Loucy (cell line): Measurements from ENCODE around the gene TAS1R3.

ENCODE experiments used
- H2AFZ ChIP-seq: fragments of 200-600 bp; sonication (generic); 2 replicates; pipeline ENCODE4 v1.6.0; 2016; ENCODE audit warnings: antibody characterized with exemption, mild to moderate bottlenecking, low read length, moderate library complexity
- H3F3A ChIP-seq: fragments of 200-600 bp; 2 replicates; pipeline ENCODE4 v1.6.0; 2016; ENCODE audit warnings: antibody characterized with exemption, low read depth, mild to moderate bottlenecking
- H3K27me3 ChIP-seq: fragments of 200-600 bp; sonication (generic); 2 replicates; pipeline ENCODE4 v1.6.1; 2014; ENCODE audit warnings: low read length, mild to moderate bottlenecking; ENCODE audit not compliant: insufficient read depth, poor library complexity, severe bottlenecking
- H3K36me3 ChIP-seq: fragments of 200-600 bp; sonication (generic); 2 replicates; pipeline ENCODE4 v1.6.1; 2016; ENCODE audit warnings: low read length; ENCODE audit not compliant: insufficient read depth
- H3K4me1 ChIP-seq: fragments of 200-600 bp; sonication (generic); 2 replicates; pipeline ENCODE4 v1.5.1; 2014; ENCODE audit warnings: low read length, mild to moderate bottlenecking; ENCODE audit not compliant: insufficient read depth, poor library complexity, severe bottlenecking
- H3K4me2 ChIP-seq: fragments of 200-600 bp; sonication (generic); 2 replicates; pipeline ENCODE4 v1.6.0; 2014; ENCODE audit warnings: antibody characterized with exemption, low read length, low read depth, mild to moderate bottlenecking; ENCODE audit not compliant: poor library complexity, severe bottlenecking
- H3K4me3 ChIP-seq: fragments of 200-600 bp; sonication (generic); 2 replicates; pipeline ENCODE4 v1.5.1; 2014; ENCODE audit warnings: low read length, mild to moderate bottlenecking, mixed read lengths; ENCODE audit not compliant: poor library complexity, severe bottlenecking
- H3K79me2 ChIP-seq: fragments of 200-600 bp; sonication (generic); 2 replicates; pipeline ENCODE4 v1.6.1; 2014; ENCODE audit warnings: low read length; ENCODE audit not compliant: insufficient read depth
- H3K9ac ChIP-seq: fragments of 200-600 bp; sonication (generic); 2 replicates; pipeline ENCODE4 v1.6.0; 2014; ENCODE audit warnings: mild to moderate bottlenecking, low read depth, low read length, moderate library complexity; ENCODE audit not compliant: poor library complexity, severe bottlenecking
- H3K9me2 ChIP-seq: fragments of 200-600 bp; sonication (generic); replicated peaks from 2 replicates; pipeline ENCODE4 v1.6.1; 2016; ENCODE audit warnings: low read depth, low read length, mixed read lengths
- H3K9me3 ChIP-seq: fragments of 200-600 bp; sonication (generic); 2 replicates; pipeline ENCODE4 v1.6.1; 2014; ENCODE audit warnings: mild to moderate bottlenecking, antibody characterized with exemption, low read length, low read depth; ENCODE audit not compliant: insufficient read depth
- H4K20me1 ChIP-seq: fragments of 200-600 bp; sonication (generic); 2 replicates; pipeline ENCODE4 v1.6.0; 2014; ENCODE audit warnings: antibody characterized with exemption, low read length, mild to moderate bottlenecking; ENCODE audit not compliant: insufficient read depth, poor library complexity, severe bottlenecking
- EZH2phosphoT487 ChIP-seq: fragments of 200-600 bp; IDR thresholded peaks from 2 replicates; pipeline ENCODE4 v1.6.1; 2018; ENCODE audit warnings: antibody characterized with exemption, mild to moderate bottlenecking, moderate library complexity, borderline replicate concordance
- TF ChIP-seq, protein P1 (sequence below): fragments of 200-600 bp; sonication (generic); conservative IDR thresholded peaks from 2 replicates; pipeline ENCODE4 v1.5.1; 2014; ENCODE audit warnings: mild to moderate bottlenecking, antibody characterized with exemption, low read length

The TAS1R3 gene

DNA sequence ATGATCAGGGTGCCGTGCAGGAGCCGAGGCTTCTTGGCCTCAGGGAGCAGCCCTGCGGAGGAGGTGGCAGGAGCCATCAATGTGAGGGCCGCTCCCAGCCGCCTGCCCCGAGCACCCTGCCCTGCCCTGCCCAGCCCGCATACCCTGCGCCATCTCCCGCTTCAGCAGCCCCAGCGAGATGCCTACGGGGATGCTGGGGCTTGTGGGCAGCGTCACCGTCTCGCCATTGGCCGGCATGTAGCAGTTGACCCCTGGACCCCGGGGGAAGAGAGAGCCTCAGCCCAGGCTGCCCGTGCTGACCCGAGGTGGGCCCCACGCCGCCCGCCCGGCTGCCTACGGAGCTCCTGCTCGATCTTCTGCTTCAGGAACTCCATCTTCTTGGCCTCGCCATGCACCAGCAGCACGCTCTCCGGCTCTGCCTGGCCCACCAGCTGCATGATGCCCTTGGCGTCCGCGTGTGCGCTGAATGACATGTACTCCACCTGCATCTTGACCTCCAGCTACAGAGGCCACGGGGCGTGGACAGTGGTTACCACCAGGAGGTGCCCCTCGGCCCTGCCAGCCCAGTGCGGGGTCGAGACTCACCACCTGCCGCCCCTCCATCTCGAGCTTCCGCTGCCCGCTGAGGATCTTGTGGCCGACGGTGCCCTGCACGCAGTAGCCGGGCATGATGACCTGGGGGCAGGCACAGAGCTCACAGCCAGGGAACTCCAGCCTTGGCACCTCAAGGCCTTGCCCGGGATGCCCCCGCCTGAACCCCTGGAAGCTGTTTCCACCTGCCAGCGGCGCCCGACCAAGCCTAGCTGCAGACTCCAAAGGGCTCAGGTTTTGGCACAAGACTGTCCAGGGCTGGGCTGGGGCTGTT is 18.4 kb upstream of the TAS1R3 start:
- Histone ChIP-seq H3K9me2 (no peaks in the 10 kb centered on the region), H2AFZ (no peak overlapping the region), H3K9me3 (no peaks in the 10 kb centered on the region), H3K36me3 (peaks cover 40% of the 10 kb centered on the region; the same call in 1 of the 2 replicates), H3K79me2 (peaks cover 32% of the 10 kb centered on the region; the same call in 1 of the 2 replicates), H3K4me2 (no peak overlapping the region), H4K20me1 (peaks cover 17% of the 10 kb centered on the region), H3K4me1 (peaks cover 12% of the 10 kb centered on the region), H3K27me3 (no peaks in the 10 kb centered on the region), H3F3A (no peaks in the 10 kb centered on the region; the same call in 1 of the 2 replicates), H3K9ac (no peak overlapping the region), H3K4me3 (no peak overlapping the region)
- TF ChIP-seq EZH2phosphoT487, result no peak
- TF ChIP-seq, protein P1, sequence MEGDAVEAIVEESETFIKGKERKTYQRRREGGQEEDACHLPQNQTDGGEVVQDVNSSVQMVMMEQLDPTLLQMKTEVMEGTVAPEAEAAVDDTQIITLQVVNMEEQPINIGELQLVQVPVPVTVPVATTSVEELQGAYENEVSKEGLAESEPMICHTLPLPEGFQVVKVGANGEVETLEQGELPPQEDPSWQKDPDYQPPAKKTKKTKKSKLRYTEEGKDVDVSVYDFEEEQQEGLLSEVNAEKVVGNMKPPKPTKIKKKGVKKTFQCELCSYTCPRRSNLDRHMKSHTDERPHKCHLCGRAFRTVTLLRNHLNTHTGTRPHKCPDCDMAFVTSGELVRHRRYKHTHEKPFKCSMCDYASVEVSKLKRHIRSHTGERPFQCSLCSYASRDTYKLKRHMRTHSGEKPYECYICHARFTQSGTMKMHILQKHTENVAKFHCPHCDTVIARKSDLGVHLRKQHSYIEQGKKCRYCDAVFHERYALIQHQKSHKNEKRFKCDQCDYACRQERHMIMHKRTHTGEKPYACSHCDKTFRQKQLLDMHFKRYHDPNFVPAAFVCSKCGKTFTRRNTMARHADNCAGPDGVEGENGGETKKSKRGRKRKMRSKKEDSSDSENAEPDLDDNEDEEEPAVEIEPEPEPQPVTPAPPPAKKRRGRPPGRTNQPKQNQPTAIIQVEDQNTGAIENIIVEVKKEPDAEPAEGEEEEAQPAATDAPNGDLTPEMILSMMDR, result no peak

DNA sequence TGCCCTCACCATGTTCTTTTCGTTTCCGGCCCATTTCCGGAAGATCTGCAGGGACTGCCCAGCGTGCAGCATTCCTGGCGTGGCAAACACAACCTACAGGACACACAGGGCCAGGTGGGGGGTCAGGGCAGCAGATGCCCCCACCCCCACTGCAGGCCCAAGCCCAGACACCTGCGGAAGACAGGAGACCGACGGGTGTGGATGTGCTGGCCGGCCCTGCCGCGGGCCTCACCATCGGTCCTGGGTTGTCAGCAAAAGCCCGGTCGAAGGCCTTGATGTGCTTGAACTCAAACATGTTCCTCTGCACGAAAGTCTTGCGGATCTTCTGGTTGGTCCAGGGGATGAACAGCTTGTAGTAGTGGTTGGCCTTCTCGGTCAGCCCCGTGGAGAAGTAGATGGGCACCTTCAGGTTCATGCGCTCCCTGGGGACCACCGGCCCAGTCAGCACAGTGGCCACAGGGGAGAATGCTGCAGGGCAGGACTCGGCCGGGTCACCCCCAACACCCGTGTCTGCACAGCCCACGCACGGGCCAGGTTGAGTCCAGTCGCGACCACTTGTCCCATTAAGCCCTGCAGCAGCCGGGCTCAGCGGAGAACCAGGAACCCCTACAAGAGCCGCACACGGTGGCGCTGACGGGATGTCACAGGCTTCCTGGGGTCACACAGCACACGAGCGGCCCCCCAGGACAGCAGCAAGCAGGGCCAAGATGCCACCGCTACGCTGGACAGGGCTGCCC is 17.4 kb upstream of the TAS1R3 start:
- Histone ChIP-seq H2AFZ (no peak overlapping the region), H3K9me2 (no peaks in the 10 kb centered on the region), H3K4me3 (no peak overlapping the region), H3K4me1 (peaks cover 12% of the 10 kb centered on the region), H3K9me3 (no peaks in the 10 kb centered on the region), H3F3A (no peaks in the 10 kb centered on the region), H3K9ac (no peak overlapping the region), H4K20me1 (peaks cover 24% of the 10 kb centered on the region), H3K4me2 (no peak overlapping the region), H3K36me3 (peaks cover 40% of the 10 kb centered on the region; the same call in 1 of the 2 replicates), H3K27me3 (no peaks in the 10 kb centered on the region), H3K79me2 (peaks cover 30% of the 10 kb centered on the region; the same call in 1 of the 2 replicates)
- no peak for TF ChIP-seq EZH2phosphoT487
- TF ChIP-seq, protein P1, result no peak

DNA sequence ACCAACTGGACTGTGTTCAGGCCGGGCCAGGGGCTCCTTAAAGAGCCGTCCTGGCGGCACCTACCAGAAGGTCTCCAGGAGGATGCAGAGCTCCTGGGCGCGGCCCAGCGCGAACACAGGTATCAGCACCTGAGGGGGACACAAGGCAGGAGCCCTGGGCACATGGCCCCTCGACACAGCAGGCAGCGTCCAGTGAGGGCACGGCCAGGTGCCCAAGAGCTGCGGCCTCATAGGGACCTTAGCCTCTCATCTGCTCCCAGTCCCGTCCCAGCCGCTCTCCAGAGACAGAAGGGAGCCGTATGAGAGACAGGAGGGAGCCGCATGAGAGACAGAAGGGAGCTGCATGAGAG is 16.9 kb upstream of the TAS1R3 start:
- no peak overlapping the region for H3K4me2 ChIP-seq
- H3K4me1 ChIP-seq, result peaks cover 8% of the 10 kb centered on the region
- H2AFZ ChIP-seq, result no peak overlapping the region
- H3K9me3 ChIP-seq, result no peaks in the 10 kb centered on the region
- H3K79me2 ChIP-seq, result peaks cover 29% of the 10 kb centered on the region; the same call in 1 of the 2 replicates
- H3K9ac ChIP-seq, result no peak overlapping the region
- no peaks in the 10 kb centered on the region for H3F3A ChIP-seq
- peaks cover 40% of the 10 kb centered on the region; the same call in 1 of the 2 replicates for H3K36me3 ChIP-seq
- H3K9me2 ChIP-seq, result no peaks in the 10 kb centered on the region
- no peak overlapping the region for H3K4me3 ChIP-seq
- TF ChIP-seq, protein P1, result no peak
- TF ChIP-seq EZH2phosphoT487, result no peak
- H4K20me1 ChIP-seq, result peaks cover 23% of the 10 kb centered on the region
- H3K27me3 ChIP-seq, result no peaks in the 10 kb centered on the region
